Lower lobe of right lung (tissue), 2 donors: Measurements from ENCODE around the gene TMA7. TPM values are rescaled to one million over a fixed set of nuclear protein-coding genes. Genes with fewer than 3 reads are reported as not detected.
"Not testable (repeated sequence)": the region's sequence is repeated elsewhere in the genome, so short reads cannot be mapped to it uniquely, and the experiment has no call there.

Experiments used
- ATAC-seq, 2 donors: fragments of 200-7000 bp; cut with Tn5 transposase; one replicate each; pipeline ENCODE4 v1.9.1; 2020 to 2022; ENCODE audit warnings: mild to moderate bottlenecking in 2 of 2, moderate library complexity in 2 of 2
- DNase-seq: peaks from one replicate; pipeline ENCODE4 v3.0.0-alpha.2; 2020
- H3K27ac ChIP-seq: fragments of 200-600 bp; one replicate; pipeline ENCODE4 v1.8.0; 2022
- H3K27me3 ChIP-seq: fragments of 200-600 bp; one replicate; pipeline ENCODE4 v1.8.0; 2022; ENCODE audit warnings: low read depth
- H3K36me3 ChIP-seq: fragments of 200-600 bp; one replicate; pipeline ENCODE4 v1.8.0; 2022; ENCODE audit warnings: mild to moderate bottlenecking
- H3K4me1 ChIP-seq: fragments of 200-600 bp; one replicate; pipeline ENCODE4 v1.8.0; 2022
- H3K4me3 ChIP-seq: fragments of 200-600 bp; one replicate; pipeline ENCODE4 v1.8.0; 2022; ENCODE audit warnings: mild to moderate bottlenecking
- H3K9me3 ChIP-seq: fragments of 200-600 bp; one replicate; pipeline ENCODE4 v1.8.0; 2022
- intact Hi-C: fragments of 100-400 bp; cut with DNase I; formaldehyde crosslinking; loops from one replicate; pipeline ENCODE4 v1.11.0; 2022
- total RNA-seq: library from RNA; stranded (reverse); fragmentation: NEBNext Ultra II Directional; extraction: Animal tissue kit (Norgen Biotek cat#: 25700); gene quantifications from one replicate; pipeline ENCODE4 v1.2.1, GENCODE V29; 2021
- TF ChIP-seq, protein P1 (sequence below): fragments of 200-600 bp; IDR thresholded peaks from one replicate; pipeline ENCODE4 v1.8.0; 2022; ENCODE audit warnings: antibody characterized with exemption, mild to moderate bottlenecking
- donor health status: DM: no; HTN: yes; CAD: no; lungs with severe emphysema.

Gene TMA7
- total RNA-seq, 1 donor from 2014 or later: 153 TPM

DNA sequence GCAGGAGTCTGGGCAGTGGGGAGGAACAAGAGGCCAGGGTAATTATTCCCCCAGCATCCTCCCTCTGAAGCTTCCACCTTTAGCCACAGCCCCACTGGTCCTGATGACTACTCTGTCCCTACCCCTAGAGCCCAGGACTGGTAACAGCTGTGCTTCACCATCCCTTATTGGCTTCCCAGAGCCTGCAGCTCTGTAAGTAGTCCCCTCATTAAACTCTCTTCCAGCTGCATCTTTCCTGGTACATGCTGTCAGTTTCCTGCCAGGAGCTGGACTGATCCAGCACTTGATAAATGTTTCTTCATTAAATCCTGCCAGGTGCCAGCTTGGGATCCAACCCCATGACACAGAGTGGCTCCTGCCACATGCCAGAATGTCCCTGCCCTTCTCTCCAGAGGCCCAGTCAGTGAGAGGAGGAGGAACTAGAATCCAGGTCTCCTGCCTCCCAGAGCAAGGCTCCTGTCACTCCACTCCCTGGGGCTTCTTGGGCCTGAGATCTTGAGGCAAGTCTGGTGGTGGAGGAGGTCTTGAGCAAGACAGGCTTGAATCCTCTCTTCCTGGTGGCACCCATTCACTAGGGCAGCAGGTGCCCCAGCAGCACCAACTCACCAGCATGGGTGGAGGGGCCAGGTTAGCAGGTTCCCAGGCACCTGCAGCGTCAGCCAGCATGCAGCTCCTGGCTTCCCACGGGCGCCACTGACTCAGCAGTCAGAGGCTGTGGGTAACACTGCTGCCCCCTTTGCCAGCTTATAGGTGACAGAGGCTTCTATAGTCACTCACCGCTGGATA, 40.5 kb upstream of the TMA7 start:
- DNase-seq: no peak
- no peak overlapping the region for H3K27ac ChIP-seq
- no peak overlapping the region for H3K4me3 ChIP-seq
- peaks cover 9% of the 10 kb centered on the region for H3K36me3 ChIP-seq
- no peaks in the 10 kb centered on the region for H3K27me3 ChIP-seq
- intact Hi-C loops: loop anchor here (5.0 kb wide), 1 partner anchor 38 kb away; no protein-coding TSS in a partner anchor
- H3K4me1 ChIP-seq: peaks cover 8% of the 10 kb centered on the region
- TF ChIP-seq, protein P1, sequence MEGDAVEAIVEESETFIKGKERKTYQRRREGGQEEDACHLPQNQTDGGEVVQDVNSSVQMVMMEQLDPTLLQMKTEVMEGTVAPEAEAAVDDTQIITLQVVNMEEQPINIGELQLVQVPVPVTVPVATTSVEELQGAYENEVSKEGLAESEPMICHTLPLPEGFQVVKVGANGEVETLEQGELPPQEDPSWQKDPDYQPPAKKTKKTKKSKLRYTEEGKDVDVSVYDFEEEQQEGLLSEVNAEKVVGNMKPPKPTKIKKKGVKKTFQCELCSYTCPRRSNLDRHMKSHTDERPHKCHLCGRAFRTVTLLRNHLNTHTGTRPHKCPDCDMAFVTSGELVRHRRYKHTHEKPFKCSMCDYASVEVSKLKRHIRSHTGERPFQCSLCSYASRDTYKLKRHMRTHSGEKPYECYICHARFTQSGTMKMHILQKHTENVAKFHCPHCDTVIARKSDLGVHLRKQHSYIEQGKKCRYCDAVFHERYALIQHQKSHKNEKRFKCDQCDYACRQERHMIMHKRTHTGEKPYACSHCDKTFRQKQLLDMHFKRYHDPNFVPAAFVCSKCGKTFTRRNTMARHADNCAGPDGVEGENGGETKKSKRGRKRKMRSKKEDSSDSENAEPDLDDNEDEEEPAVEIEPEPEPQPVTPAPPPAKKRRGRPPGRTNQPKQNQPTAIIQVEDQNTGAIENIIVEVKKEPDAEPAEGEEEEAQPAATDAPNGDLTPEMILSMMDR: no peak
- peak; percentile 9 to 12 for ATAC-seq
- no peaks in the 10 kb centered on the region for H3K9me3 ChIP-seq

DNA sequence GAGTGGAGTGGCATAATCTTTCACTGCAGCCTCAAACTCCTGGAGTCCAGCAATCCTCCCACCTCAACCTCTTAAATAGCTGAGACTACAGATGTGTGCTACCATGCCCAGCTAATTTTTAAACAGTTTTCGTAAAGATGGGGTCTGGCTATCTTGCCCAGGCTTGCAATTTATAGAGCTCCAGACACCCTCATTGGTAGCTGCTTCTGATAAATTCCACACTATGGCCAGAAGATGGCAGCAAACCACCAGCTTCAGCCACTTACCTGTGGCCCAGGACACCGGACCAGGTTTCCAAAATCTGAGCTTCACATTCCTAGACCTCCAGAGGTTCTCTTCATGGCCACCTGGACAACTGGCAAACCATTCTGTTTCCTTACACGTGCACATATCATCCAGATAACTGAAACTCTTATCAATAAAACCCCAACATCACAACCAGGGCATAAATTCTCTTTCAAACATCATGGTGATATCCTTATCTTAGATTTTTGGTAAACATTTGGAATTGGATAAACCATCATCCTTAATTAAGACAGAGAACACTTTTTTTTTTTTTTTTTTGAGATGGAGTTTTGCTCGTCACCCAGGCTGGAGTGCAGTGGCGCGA, 39.1 kb upstream of the TMA7 start:
- no peak overlapping the region for H3K4me3 ChIP-seq
- TF ChIP-seq, protein P1: peak; percentile 86
- no peaks in the 10 kb centered on the region for H3K27me3 ChIP-seq
- no peaks in the 10 kb centered on the region for H3K9me3 ChIP-seq
- no peak for DNase-seq
- peaks cover 8% of the 10 kb centered on the region for H3K4me1 ChIP-seq
- ATAC-seq: peak; percentile 65 to 78
- H3K36me3 ChIP-seq: peaks cover 15% of the 10 kb centered on the region
- intact Hi-C loops: loop anchor here (5.0 kb wide), 1 partner anchor 36 kb away; no protein-coding TSS in a partner anchor
- H3K27ac ChIP-seq: peak overlapping the region; percentile 73

DNA sequence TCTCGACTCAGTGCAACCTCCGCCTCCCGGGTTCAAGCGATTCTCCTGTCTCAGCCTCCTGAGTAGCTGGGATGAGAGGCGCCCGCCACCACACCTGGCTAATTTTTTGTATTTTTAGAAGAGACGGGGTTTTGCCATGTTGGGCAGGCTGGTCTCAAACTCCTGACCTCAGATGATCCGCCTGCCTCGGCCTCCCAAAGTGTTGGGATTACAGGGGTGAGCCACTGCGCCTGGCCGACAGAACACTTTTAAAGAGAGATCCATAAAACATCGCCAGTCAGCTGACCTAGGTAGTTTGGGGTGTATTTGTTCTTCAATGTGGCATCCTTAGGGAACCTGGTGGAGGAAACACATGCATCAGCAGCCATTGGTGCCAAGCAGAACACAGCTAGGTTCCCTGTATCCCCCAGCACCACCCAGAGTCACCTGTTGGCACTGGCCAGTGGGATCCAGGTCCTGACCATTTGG, 38.6 kb upstream of the TMA7 start:
- DNase-seq: peak; percentile 25
- not testable (repeated sequence) for H3K4me3 ChIP-seq, H3K4me1 ChIP-seq, H3K9me3 ChIP-seq, H3K27me3 ChIP-seq, ATAC-seq
- peak overlapping the region; percentile 73 for H3K27ac ChIP-seq
- peaks cover 21% of the 10 kb centered on the region for H3K36me3 ChIP-seq
- intact Hi-C loops: loop anchor here (5.0 kb wide), 1 partner anchor 36 kb away; no protein-coding TSS in a partner anchor

GRCh38 chr3:48402281-48402732, 37.8 kb upstream of the TMA7 start:
- Histone ChIP-seq H3K27me3 (no peaks in the 10 kb centered on the region), H3K9me3 (no peaks in the 10 kb centered on the region), H3K4me3 (no peak overlapping the region), H3K36me3 (peaks cover 29% of the 10 kb centered on the region), H3K27ac (peak overlapping the region; percentile 73), H3K4me1 (peaks cover 8% of the 10 kb centered on the region)
- ATAC-seq (peak; percentile 38 to 53), DNase-seq (peak; percentile 64)
- intact Hi-C loops: loop anchor here (5.0 kb wide), 1 partner anchor 35 kb away; no protein-coding TSS in a partner anchor
- TF ChIP-seq, protein P1: no peak

DNA sequence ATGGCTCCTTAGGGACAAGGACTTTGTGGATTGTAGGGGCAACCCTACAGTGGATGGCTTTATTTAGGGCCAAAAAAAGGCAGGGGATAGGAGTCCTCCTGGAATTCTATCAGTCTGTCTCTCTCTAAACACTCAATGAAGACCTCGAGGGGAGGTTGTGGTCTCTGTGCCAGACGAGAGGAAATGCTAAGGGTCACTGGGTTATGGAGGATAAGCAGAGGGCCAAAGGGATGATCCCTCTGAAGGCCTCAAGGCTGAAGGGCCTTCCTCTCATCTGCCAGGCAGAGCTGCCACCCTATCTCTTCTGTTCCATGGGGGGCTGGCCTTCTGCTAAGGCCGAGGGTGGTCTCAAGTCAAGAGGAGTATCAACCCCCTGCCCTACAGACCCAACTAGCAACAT, 37.1 kb upstream of the TMA7 start:
- Histone ChIP-seq H3K4me1 (peaks cover 8% of the 10 kb centered on the region), H3K36me3 (peaks cover 35% of the 10 kb centered on the region), H3K27ac (peak overlapping the region; percentile 73), H3K9me3 (no peaks in the 10 kb centered on the region), H3K27me3 (no peaks in the 10 kb centered on the region), H3K4me3 (no peak overlapping the region)
- ATAC-seq (no peak), DNase-seq (no peak)
- intact Hi-C loops: loop anchor here (5.0 kb wide), 1 partner anchor 34 kb away; no protein-coding TSS in a partner anchor
- TF ChIP-seq, protein P1: no peak
